ENCODE measurements around the gene DKKL1. TPM values are rescaled to one million over a fixed set of nuclear protein-coding genes. Genes with fewer than 3 reads are reported as not detected.

Gene DKKL1
- total RNA-seq, 1 donor = not detected

GRCh38 chr19:49344505-49345423 is 18.9 kb upstream of the DKKL1 start:
- no peak for DNase-seq (ENCODE audit: low read depth)
- no peak for TF ChIP-seq CTCF (IDR thresholded peaks at IDR 0.05; ENCODE audit: insufficient read depth, low read depth, low read length)
- no peak overlapping the region for H3K4me3 ChIP-seq (ENCODE audit: low read depth, low read length)

GRCh38 chr19:49347191-49347590 is 16.5 kb upstream of the DKKL1 start:
- no peak for TF ChIP-seq CTCF (IDR thresholded peaks at IDR 0.05; ENCODE audit: insufficient read depth, low read depth, low read length)
- no peak overlapping the region for H3K4me3 ChIP-seq (ENCODE audit: low read depth, low read length)
- DNase-seq (ENCODE audit: low read depth) = no peak

GRCh38 chr19:49347835-49348234 is 15.8 kb upstream of the DKKL1 start:
- DNase-seq (ENCODE audit: low read depth) = peak; percentile 85
- H3K4me3 ChIP-seq (ENCODE audit: low read depth, low read length) = no peak overlapping the region
- TF ChIP-seq CTCF (IDR thresholded peaks at IDR 0.05; ENCODE audit: insufficient read depth, low read depth, low read length) = peak; percentile 40

- no peak for DNase-seq (ENCODE audit: low read depth)
- H3K4me3 ChIP-seq (ENCODE audit: low read depth, low read length) = no peak overlapping the region
- TF ChIP-seq CTCF (IDR thresholded peaks at IDR 0.05; ENCODE audit: insufficient read depth, low read depth, low read length) = no peak
These were observed 15.1 kb upstream of the DKKL1 start for GRCh38 chr19:49348305-49349189.

- no peak for DNase-seq (ENCODE audit: low read depth)
- no peak for TF ChIP-seq CTCF (IDR thresholded peaks at IDR 0.05; ENCODE audit: insufficient read depth, low read depth, low read length)
- no peak overlapping the region for H3K4me3 ChIP-seq (ENCODE audit: low read depth, low read length)
These were observed 14.1 kb upstream of the DKKL1 start for GRCh38 chr19:49349567-49349966.

GRCh38 chr19:49355909-49356353 is 7.7 kb upstream of the DKKL1 start:
- no peak for TF ChIP-seq CTCF (IDR thresholded peaks at IDR 0.05; ENCODE audit: insufficient read depth, low read depth, low read length)

More at GRCh38 chr19:49355909-49356353, 7.7 kb upstream of the DKKL1 start:
- DNase-seq (ENCODE audit: low read depth) = no peak
- no peak overlapping the region for H3K4me3 ChIP-seq (ENCODE audit: low read depth, low read length)

Measured in fibroblast of villous mesenchyme (primary cell).